Spleen (tissue), 11 donors: ENCODE measurements around the gene DOCK2. TPM values are rescaled to one million over a fixed set of nuclear protein-coding genes. Genes with fewer than 3 reads are reported as not detected.
A peak's percentile ranks its signal among the peaks of the same experiment; 100 is the strongest.

Experiments
- DNase-seq: peaks from one replicate; pipeline ENCODE4 v3.0.0-alpha.2; 2020
- H3K27ac ChIP-seq, 8 donors: fragments of 200-600 bp; sonication (generic) in 7 of 8; 1 replicate in 4 of 8; 2 replicates in 4 of 8; pipeline versions ENCODE4 v1.5.0 to v1.8.0; 2016 to 2021; ENCODE audit warnings: inconsistent platforms in 4 of 8, mild to moderate bottlenecking in 4 of 8, moderate library complexity in 1 of 8
- H3K27me3 ChIP-seq, 7 donors: fragments of 200-600 bp; sonication (generic) in 6 of 7; replicated peaks in 1 of 7; 1 replicate in 4 of 7; 2 replicates in 3 of 7; pipeline versions ENCODE4 v1.5.0 to v1.8.0; 2016 to 2021; ENCODE audit warnings: inconsistent platforms in 3 of 7, mild to moderate bottlenecking in 1 of 7
- H3K36me3 ChIP-seq, 6 donors: fragments of 200-600 bp; sonication (generic) in 5 of 6; 1 replicate in 4 of 6; 2 replicates in 2 of 6; pipeline versions ENCODE4 v1.5.0 to v1.8.0; 2016 to 2021; ENCODE audit warnings: inconsistent platforms in 2 of 6
- H3K4me1 ChIP-seq, 6 donors: fragments of 200-600 bp; sonication (generic) in 5 of 6; 1 replicate in 3 of 6; 2 replicates in 3 of 6; pipeline versions ENCODE4 v1.5.0 to v1.8.0; 2016 to 2021; ENCODE audit warnings: inconsistent platforms in 3 of 6
- H3K4me3 ChIP-seq, 8 donors: fragments of 200-600 bp; sonication (generic) in 7 of 8; 1 replicate in 4 of 8; 2 replicates in 4 of 8; pipeline versions ENCODE4 v1.5.0 to v1.8.0; 2016 to 2021; ENCODE audit warnings: inconsistent platforms in 4 of 8, mild to moderate bottlenecking in 4 of 8, moderate library complexity in 2 of 8
- H3K9me3 ChIP-seq, 8 donors: fragments of 200-600 bp; sonication (generic) in 7 of 8; 1 replicate in 4 of 8; 2 replicates in 4 of 8; pipeline versions ENCODE4 v1.5.0 to v1.8.0; 2016 to 2021; ENCODE audit warnings: inconsistent platforms in 4 of 8
- POLR2A ChIP-seq, 3 donors: fragments of 450-650 bp; IDR thresholded peaks; one replicate each; pipeline ENCODE4 v1.5.1; 2017; ENCODE audit warnings: antibody characterized with exemption in 3 of 3, mild to moderate bottlenecking in 1 of 3
- POLR2AphosphoS5 ChIP-seq, 3 donors: sonication (generic); formaldehyde crosslinking; IDR thresholded peaks; one replicate each; pipeline ENCODE4 v1.5.1; 2017; ENCODE audit warnings: antibody characterized with exemption in 3 of 3
- WGBS, 5 donors: extraction: QIAGEN DNeasy Blood & Tissue Kit in 3 of 5; methylation state at CpG; one replicate each; pipeline versions ENCODE4 v1.1.5 to v1.1.7; 2013 to 2018; 5-methylcytosine and 5-hydroxymethylcytosine counted together
- intact Hi-C: fragments of 100-400 bp; cut with DNase I; formaldehyde crosslinking; loops from one replicate; pipeline ENCODE4 v1.15.0; 2023; ENCODE audit warnings: low total_unique reads
- polyA plus RNA-seq, 3 donors: library from polyadenylated mRNA; stranded (reverse); fragments of 200-250 nt; gene quantifications; one replicate each; pipeline ENCODE4 v1.2.1, GENCODE V29; 2013
- total RNA-seq, 7 donors: library from RNA; depleted of rRNA in 3 of 7; stranded (reverse); fragments of >200 nt in 3 of 7; fragmentation: NEBNext Ultra II Directional in 4 of 7; extraction: Animal tissue kit (Norgen Biotek cat#: 25700) in 4 of 7; gene quantifications; one replicate each; pipeline versions ENCODE4 v1.1.0 to v1.2.1, GENCODE V29; 2016 to 2021
- TF ChIP-seq, protein P1 (sequence below), 11 experiments: fragments of 200-600 bp in 7 of 11; fragments of 450-650 bp in 4 of 11; sonication (generic) in 4 of 11; IDR thresholded peaks in 8 of 11; conservative IDR thresholded peaks in 3 of 11; 1 replicate in 7 of 11; 2 replicates in 4 of 11; pipeline versions ENCODE4 v1.4.0 to v1.8.0; 2016 to 2021; ENCODE audit warnings: antibody characterized with exemption in 11 of 11, inconsistent platforms in 4 of 11, mild to moderate bottlenecking in 1 of 11
- donor health status: healthy with polysubstance abuse.
- donor health status: DM: no; HTN: no; CAD: no; lungs with moderate emphysema.
- donor health status: DM: no; HTN: no; CAD: no.
- donor health status: Bipolar disorder and iron deficiency.
- donor health status: healthy.
- donor health status: DM: no; HTN: no; CAD: no.
- donor health status: DM: yes; HTN: yes; CAD: no.

Gene DOCK2
- total and polyA plus RNA-seq, 10 donors: 30.6 to 321 (median 198) TPM

DNA sequence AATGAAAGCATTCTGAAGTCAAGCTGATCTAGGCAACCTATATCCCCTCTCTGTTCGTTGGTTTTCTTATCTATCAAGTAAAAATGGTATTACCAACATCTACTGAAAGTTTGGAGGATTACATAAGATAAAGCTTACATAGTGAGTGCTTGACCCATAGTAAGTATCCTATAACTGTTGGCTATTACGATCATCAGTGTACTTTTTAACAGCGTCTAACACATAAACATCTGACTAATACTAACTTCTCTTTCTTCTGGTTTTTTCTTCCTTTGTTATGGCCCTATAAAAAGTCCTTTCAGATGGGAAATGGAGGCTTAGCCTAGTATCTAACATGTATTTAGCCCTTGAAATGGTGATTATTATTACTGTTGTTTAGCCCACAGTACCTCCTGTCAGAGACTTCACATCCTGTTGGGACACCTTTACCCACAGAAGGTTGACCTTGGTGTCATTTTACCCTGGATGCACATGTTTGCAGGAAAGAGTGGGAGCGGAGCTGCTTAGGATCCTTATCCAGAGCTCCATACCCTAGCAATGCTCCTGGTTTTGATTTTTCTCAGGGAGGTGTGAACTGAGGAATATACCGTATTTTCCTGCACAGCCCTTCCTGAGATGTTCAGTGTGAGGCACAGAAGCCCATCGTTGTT, 337.2 kb downstream of the DOCK2 start:
- TF ChIP-seq, protein P1, sequence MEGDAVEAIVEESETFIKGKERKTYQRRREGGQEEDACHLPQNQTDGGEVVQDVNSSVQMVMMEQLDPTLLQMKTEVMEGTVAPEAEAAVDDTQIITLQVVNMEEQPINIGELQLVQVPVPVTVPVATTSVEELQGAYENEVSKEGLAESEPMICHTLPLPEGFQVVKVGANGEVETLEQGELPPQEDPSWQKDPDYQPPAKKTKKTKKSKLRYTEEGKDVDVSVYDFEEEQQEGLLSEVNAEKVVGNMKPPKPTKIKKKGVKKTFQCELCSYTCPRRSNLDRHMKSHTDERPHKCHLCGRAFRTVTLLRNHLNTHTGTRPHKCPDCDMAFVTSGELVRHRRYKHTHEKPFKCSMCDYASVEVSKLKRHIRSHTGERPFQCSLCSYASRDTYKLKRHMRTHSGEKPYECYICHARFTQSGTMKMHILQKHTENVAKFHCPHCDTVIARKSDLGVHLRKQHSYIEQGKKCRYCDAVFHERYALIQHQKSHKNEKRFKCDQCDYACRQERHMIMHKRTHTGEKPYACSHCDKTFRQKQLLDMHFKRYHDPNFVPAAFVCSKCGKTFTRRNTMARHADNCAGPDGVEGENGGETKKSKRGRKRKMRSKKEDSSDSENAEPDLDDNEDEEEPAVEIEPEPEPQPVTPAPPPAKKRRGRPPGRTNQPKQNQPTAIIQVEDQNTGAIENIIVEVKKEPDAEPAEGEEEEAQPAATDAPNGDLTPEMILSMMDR (IDR thresholded peaks at IDR 0.05 in 8 of 11, conservative IDR thresholded peaks at IDR 0.05 in 3 of 11): no peak
- no peak overlapping the region for H3K27ac ChIP-seq
- intact Hi-C loops: no loop called here
- DNase-seq: no peak
- H3K9me3 ChIP-seq: no peaks in the 10 kb centered on the region
- peaks cover 0 to 17% (median 11%) of the 10 kb centered on the region in 6 donors for H3K4me1 ChIP-seq
- 72 to 94% (median 79%) methylated on average over 6 of the region's 6 CpGs for WGBS, 5 donors
- no peaks in the 10 kb centered on the region for H3K27me3 ChIP-seq
- peaks cover 0 to 48% (median 0%) of the 10 kb centered on the region in 6 donors for H3K36me3 ChIP-seq
- no peak overlapping the region for H3K4me3 ChIP-seq

DNA sequence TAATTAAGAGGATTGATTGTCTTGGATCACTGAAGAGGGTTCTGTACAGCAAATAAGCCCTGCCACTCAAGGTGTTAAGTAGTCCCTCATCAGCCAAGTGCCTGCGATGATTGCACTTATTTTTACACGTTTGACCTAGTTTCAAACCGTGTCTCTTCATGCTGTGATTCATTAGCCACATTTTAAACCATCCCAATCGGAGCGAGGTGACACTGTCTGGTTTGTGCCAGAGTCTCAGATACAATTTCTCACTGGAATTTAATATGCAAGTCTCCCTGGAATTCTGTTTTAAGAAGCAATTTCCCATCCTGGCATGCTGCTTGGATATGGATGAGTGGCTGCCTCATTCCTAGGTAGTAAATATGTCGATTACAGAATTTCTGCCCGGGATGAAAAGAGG, 341.6 kb downstream of the DOCK2 start:
- TF ChIP-seq, protein P1 (IDR thresholded peaks at IDR 0.05 in 8 of 11, conservative IDR thresholded peaks at IDR 0.05 in 3 of 11): no peak
- TF ChIP-seq POLR2AphosphoS5 (IDR thresholded peaks at IDR 0.05) (no peak), POLR2A (IDR thresholded peaks at IDR 0.05) (no peak)
- intact Hi-C loops: no loop called here
- H3K4me1 ChIP-seq: peaks cover 0 to 16% (median 7%) of the 10 kb centered on the region in 6 donors
- no peak for DNase-seq
- H3K36me3 ChIP-seq: peaks cover 0 to 50% (median 11%) of the 10 kb centered on the region in 6 donors
- WGBS, 5 donors: 74 to 91% (median 78%) methylated on average over 7 of the region's 7 CpGs
- H3K27me3 ChIP-seq: no peaks in the 10 kb centered on the region
- no peaks in the 10 kb centered on the region for H3K9me3 ChIP-seq
- H3K4me3 ChIP-seq: no peak overlapping the region
- H3K27ac ChIP-seq: no peak overlapping the region

DNA sequence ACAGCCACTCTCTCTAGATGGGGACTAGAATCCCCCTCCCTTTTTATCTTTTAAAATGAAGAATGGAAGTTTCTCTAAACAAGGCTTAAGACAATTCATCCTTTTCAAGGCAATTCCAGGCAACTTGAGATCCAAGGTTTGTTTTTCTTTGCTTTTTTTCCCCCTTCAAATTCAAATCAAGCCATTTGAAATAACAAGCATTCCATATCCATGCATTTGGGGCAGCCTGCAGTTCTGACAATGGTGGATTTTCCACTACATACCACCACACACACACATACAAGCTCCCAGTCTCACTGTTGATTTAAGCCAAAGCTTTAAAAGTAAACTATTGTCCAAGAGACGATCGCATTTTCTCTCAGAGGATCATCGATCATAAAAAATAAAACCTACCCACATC, 342.8 kb downstream of the DOCK2 start:
- Histone ChIP-seq H3K36me3 (peaks cover 0 to 52% (median 20%) of the 10 kb centered on the region in 6 donors), H3K4me1 (peaks cover 0 to 16% (median 7%) of the 10 kb centered on the region in 6 donors), H3K27ac (no peak overlapping the region), H3K9me3 (no peaks in the 10 kb centered on the region), H3K4me3 (peak overlapping the region in 7 of 8 donors; percentile 3 to 42 (median 22)), H3K27me3 (no peaks in the 10 kb centered on the region)
- intact Hi-C loops: loop anchor here (5.0 kb wide), 1 partner anchor 278 kb away; no protein-coding TSS in a partner anchor
- WGBS, 5 donors: 61 to 76% (median 67%) methylated on average over 3 of the region's 3 CpGs
- no peak for DNase-seq
- TF ChIP-seq POLR2A (IDR thresholded peaks at IDR 0.05) (no peak), POLR2AphosphoS5 (IDR thresholded peaks at IDR 0.05) (no peak)
- TF ChIP-seq, protein P1 (IDR thresholded peaks at IDR 0.05 in 8 of 11, conservative IDR thresholded peaks at IDR 0.05 in 3 of 11): no peak

DNA sequence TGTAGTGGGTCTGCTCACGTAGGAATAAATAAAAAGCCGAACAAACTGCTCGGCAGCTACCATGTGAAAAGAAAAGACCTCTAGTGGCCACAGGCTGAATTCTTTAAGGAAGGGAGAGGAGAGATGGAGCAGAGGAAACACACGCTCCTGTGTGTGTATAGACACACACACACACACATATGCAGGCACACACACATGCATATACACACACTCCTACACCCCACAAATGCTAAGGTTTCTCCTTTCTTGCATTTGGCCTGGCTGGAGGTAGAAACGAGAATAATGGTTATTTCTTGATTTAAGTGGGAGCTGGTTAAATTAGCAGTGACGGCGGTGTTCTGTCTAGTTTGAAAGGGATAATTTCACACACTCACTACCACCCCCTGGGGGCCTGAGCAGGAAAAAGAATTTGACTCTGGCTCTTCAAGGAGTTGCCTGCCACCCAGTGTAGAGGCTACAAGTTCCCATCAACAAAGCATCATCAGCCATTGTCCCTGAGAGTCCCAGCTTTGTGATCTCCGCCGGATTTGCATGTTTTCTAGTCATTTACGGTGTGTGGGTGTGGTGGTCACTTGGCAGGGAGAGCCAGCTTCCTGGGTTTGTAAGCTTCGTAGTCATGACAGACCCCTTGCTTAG, 343.5 kb downstream of the DOCK2 start, which contains the start of gene INSYN2B:
Gene INSYN2B (minus strand): TSS at position 78 of the 636 bp plus-strand sequence. CDS start 96,597 bp downstream, outside the sequence.
- TF ChIP-seq, protein P1 (IDR thresholded peaks at IDR 0.05 in 8 of 11, conservative IDR thresholded peaks at IDR 0.05 in 3 of 11): peak in 9 of 11 experiments; percentile 4 to 75 (median 55)
- TF ChIP-seq POLR2AphosphoS5 (IDR thresholded peaks at IDR 0.05): no peak
- no peak for TF ChIP-seq POLR2A (IDR thresholded peaks at IDR 0.05)
- Histone ChIP-seq H3K4me1 (peaks cover 0 to 16% (median 7%) of the 10 kb centered on the region in 6 donors), H3K27me3 (no peaks in the 10 kb centered on the region), H3K27ac (no peak within 1 kb of the TSS), H3K9me3 (no peaks in the 10 kb centered on the region), H3K36me3 (peaks cover 0 to 51% (median 22%) of the 10 kb centered on the region in 6 donors), H3K4me3 (peak within 1 kb of the TSS in 7 of 8 donors; percentile 3 to 42 (median 22))
- WGBS, 5 donors: 38 to 54% (median 51%) methylated on average over 11 of the region's 11 CpGs
- no peak for DNase-seq
- intact Hi-C loops: loop anchor here (5.0 kb wide), 1 partner anchor 278 kb away; no protein-coding TSS in a partner anchor
